Activated naive CD8-positive, alpha-beta T cell treated with anti-CD3 and anti-CD28 coated beads for 36 hours (primary cell): Measurements from ENCODE around the gene INTS3. TPM values are rescaled to one million over a fixed set of nuclear protein-coding genes. Genes with fewer than 3 reads are reported as not detected.
A peak's percentile ranks its signal among the peaks of the same experiment; 100 is the strongest.
"Not testable (repeated sequence)": the region's sequence is repeated elsewhere in the genome, so short reads cannot be mapped to it uniquely, and the experiment has no call there.

Source experiments
- DNase-seq: peaks from one replicate; pipeline ENCODE4 v3.0.0; 2021
- H3K27ac Mint-ChIP-seq: one replicate; pipeline ENCODE4 v1.8.0; 2022; ENCODE audit warnings: mild to moderate bottlenecking, moderate library complexity, mixed read lengths
- H3K27me3 Mint-ChIP-seq: one replicate; pipeline ENCODE4 v1.8.0; 2022; ENCODE audit warnings: mild to moderate bottlenecking, mixed read lengths
- H3K36me3 Mint-ChIP-seq: one replicate; pipeline ENCODE4 v1.8.0; 2021; ENCODE audit warnings: mild to moderate bottlenecking, mixed read lengths
- H3K4me1 Mint-ChIP-seq: one replicate; pipeline ENCODE4 v1.8.0; 2021; ENCODE audit warnings: mixed read lengths
- H3K4me3 Mint-ChIP-seq: one replicate; pipeline ENCODE4 v1.8.0; 2022; ENCODE audit warnings: mild to moderate bottlenecking, moderate library complexity, mixed read lengths
- H3K9me3 Mint-ChIP-seq: one replicate; pipeline ENCODE4 v1.8.0; 2022; ENCODE audit warnings: mixed read lengths
- total RNA-seq, 2 experiments: library from RNA; stranded (reverse); gene quantifications; one replicate each; pipeline ENCODE4 v1.2.3, GENCODE V29; 2021

The INTS3 gene
- total RNA-seq, 2 experiments from 2014 or later, result 47.9 to 48.0 TPM

DNA sequence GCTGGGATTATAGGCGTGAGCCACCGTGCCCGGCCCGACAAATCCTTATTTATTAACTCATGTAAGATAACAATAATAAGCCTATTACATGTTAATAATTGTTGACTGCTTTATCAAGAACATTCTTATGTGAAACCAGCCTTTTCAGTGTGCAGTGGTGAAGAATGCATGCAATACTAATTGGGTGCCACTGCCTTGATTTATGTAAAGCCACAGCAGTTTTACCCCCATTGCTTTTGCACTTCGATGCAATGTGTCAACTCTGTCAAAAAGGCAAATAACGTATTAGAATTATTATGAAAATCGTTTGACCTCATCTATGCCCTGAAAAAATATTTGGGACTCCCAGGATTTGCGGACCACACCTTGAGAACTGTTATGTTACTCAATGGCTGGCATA lies 31.1 kb upstream of the INTS3 start:
- peaks cover 3% of the 10 kb centered on the region for H3K4me1 Mint-ChIP-seq
- DNase-seq, result no peak
- no peaks in the 10 kb centered on the region for H3K27me3 Mint-ChIP-seq
- no peaks in the 10 kb centered on the region for H3K36me3 Mint-ChIP-seq
- no peak overlapping the region for H3K4me3 Mint-ChIP-seq
- no peaks in the 10 kb centered on the region for H3K9me3 Mint-ChIP-seq
- H3K27ac Mint-ChIP-seq, result no peak overlapping the region

DNA sequence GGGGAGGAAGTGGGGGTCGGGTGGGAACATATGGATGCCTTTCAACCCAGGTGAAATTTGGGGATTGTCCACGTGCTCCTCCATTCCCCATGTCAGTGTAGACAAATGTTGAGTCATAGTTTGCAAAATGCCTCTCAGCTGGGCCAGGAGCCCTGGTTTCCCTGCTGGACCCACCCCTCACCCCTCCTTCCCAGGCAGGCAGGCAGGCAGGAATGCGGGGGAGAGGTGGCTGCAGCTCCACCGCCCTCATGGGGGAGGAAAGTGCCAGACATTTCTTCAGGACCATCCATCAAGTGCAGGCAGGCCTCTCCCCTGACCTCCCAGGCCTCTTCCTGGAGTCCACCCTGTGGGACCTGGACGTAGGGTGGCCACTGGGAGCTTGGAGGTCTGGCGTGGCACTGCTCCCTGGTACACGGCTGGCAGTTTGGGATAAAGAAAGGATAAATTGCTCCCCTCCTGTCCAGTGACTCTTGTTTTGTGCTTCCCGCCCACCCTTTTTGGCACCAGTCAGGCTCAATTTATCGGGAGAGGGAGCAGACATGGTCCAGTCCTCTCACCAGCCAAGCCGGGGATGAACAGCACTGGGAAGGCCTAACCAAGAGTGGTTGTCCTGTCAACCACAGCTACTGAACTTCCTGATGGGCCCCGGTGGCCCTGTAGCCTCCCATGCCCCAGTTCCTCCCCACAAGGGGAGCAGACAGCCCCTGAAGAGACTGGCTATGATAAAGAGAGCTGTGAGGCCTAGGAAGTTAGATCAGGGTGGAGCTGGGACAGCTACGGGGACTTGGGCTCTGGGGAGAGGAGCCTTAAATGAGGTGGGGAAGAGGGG lies 30.4 kb upstream of the INTS3 start:
- H3K27me3 Mint-ChIP-seq, result no peaks in the 10 kb centered on the region
- no peaks in the 10 kb centered on the region for H3K9me3 Mint-ChIP-seq
- no peak overlapping the region for H3K4me3 Mint-ChIP-seq
- H3K4me1 Mint-ChIP-seq, result peaks cover 3% of the 10 kb centered on the region
- no peak overlapping the region for H3K27ac Mint-ChIP-seq
- no peaks in the 10 kb centered on the region for H3K36me3 Mint-ChIP-seq
- DNase-seq, result no peak

- H3K27me3 Mint-ChIP-seq, result no peaks in the 10 kb centered on the region
- H3K27ac Mint-ChIP-seq, result no peak overlapping the region
- no peaks in the 10 kb centered on the region for H3K36me3 Mint-ChIP-seq
- no peak overlapping the region for H3K4me3 Mint-ChIP-seq
- H3K4me1 Mint-ChIP-seq, result peaks cover 3% of the 10 kb centered on the region
- no peaks in the 10 kb centered on the region for H3K9me3 Mint-ChIP-seq
- no peak for DNase-seq
Observed at GRCh38 chr1:153698020-153698922, 29.6 kb upstream of the INTS3 start.

GRCh38 chr1:153698923-153699714 lies 28.7 kb upstream of the INTS3 start:
- Mint-ChIP-seq H3K4me1 (peaks cover 3% of the 10 kb centered on the region), H3K9me3 (no peaks in the 10 kb centered on the region), H3K27me3 (no peaks in the 10 kb centered on the region), H3K27ac (no peak overlapping the region), H3K4me3 (no peak overlapping the region), H3K36me3 (no peaks in the 10 kb centered on the region)
- DNase-seq, result no peak

DNA sequence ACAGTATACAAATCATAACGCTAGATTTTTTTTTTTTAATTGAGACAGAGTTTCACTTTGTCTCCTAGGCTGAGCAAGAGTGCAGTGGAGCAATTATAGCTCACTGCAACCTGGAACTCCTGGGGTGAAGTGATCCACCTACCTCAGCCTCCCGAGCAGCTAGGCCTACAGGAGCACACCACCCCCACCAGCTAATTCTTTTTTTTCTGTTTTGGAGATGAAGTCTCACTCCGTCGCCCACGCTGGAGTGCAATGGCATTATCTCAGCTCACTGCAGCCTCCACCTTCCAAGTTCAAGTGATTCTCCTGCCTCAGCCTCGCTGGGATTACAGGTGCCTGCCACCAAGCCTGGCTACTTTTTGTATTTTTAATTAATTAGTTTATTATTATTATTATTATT lies 28.1 kb upstream of the INTS3 start:
- DNase-seq, result no peak
- Mint-ChIP-seq H3K27ac (no peak overlapping the region), H3K27me3 (no peaks in the 10 kb centered on the region), H3K4me1 (peaks cover 3% of the 10 kb centered on the region), H3K9me3 (no peaks in the 10 kb centered on the region), H3K4me3 (no peak overlapping the region), H3K36me3 (no peaks in the 10 kb centered on the region)

DNA sequence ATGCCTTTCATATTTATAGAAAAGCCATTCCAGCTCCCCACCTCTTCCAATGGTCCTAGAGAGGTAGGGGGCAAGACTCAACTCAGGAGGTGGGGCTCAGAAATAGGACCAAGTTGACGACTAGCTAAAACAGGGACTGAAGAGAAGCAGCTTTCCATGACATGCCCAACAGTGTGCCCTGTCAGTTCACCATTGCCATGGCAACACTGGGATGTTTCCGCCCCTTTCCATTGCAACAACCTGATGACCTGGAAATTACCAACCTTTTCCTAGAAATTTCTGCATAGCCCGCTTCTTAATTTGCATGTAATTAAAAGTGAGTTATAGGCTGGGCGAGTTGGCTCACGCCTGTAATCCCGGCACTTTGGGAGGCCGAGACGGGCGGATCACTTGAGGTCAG lies 22.4 kb upstream of the INTS3 start:
- no peak for DNase-seq
- Mint-ChIP-seq H3K4me3 (no peak overlapping the region), H3K36me3 (no peaks in the 10 kb centered on the region), H3K27ac (no peak overlapping the region), H3K4me1 (no peaks in the 10 kb centered on the region), H3K9me3 (no peaks in the 10 kb centered on the region), H3K27me3 (no peaks in the 10 kb centered on the region)

DNA sequence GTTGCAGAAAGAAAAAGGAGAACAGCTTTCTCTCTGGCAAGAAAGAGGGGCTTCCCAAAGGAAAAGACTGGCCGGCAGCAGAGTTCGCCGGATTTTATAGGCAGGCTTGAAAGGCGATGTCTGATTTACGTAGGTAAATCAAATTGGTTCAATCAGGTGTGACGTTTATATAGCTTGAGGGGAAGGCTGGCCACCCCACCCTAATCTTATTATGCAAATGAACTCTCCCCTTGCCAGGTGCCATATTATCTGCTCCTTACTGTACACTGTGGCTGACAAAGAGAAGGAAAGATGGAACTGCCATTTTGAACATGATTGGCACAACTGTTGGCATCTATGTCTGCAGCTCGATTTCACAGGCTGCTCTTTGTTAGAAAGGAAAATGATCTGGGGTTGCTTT lies 16.8 kb upstream of the INTS3 start:
- Mint-ChIP-seq H3K27ac (no peak overlapping the region), H3K4me1 (no peaks in the 10 kb centered on the region), H3K36me3 (no peaks in the 10 kb centered on the region), H3K9me3 (no peaks in the 10 kb centered on the region), H3K27me3 (peaks cover 3% of the 10 kb centered on the region), H3K4me3 (no peak overlapping the region)
- no peak for DNase-seq

- H3K36me3 Mint-ChIP-seq, H3K27ac Mint-ChIP-seq, H3K4me3 Mint-ChIP-seq, H3K9me3 Mint-ChIP-seq, H3K27me3 Mint-ChIP-seq, DNase-seq, H3K4me1 Mint-ChIP-seq: not testable (repeated sequence)
Observed at GRCh38 chr1:153716211-153716610, 11.6 kb upstream of the INTS3 start.

GRCh38 chr1:153717330-153717729 lies 10.5 kb upstream of the INTS3 start:
- H3K36me3 Mint-ChIP-seq, result no peaks in the 10 kb centered on the region
- DNase-seq, result no peak
- peaks cover 3% of the 10 kb centered on the region for H3K27me3 Mint-ChIP-seq
- no peaks in the 10 kb centered on the region for H3K9me3 Mint-ChIP-seq
- no peak overlapping the region for H3K27ac Mint-ChIP-seq
- H3K4me1 Mint-ChIP-seq, result peaks cover 3% of the 10 kb centered on the region
- H3K4me3 Mint-ChIP-seq, result no peak overlapping the region

- no peak overlapping the region for H3K27ac Mint-ChIP-seq
- peaks cover 4% of the 10 kb centered on the region for H3K4me1 Mint-ChIP-seq
- no peak for DNase-seq
- H3K4me3 Mint-ChIP-seq, result no peak overlapping the region
- no peaks in the 10 kb centered on the region for H3K36me3 Mint-ChIP-seq
- no peaks in the 10 kb centered on the region for H3K27me3 Mint-ChIP-seq
- peaks cover 2% of the 10 kb centered on the region for H3K9me3 Mint-ChIP-seq
Observed at GRCh38 chr1:153723687-153724086, 4.2 kb upstream of the INTS3 start.

- H3K36me3 Mint-ChIP-seq, H3K4me3 Mint-ChIP-seq, H3K27me3 Mint-ChIP-seq: not testable (repeated sequence)
Observed at GRCh38 chr1:153724634-153725033, 3.2 kb upstream of the INTS3 start.

GRCh38 chr1:153728305-153729066 lies 636 bp downstream of the INTS3 start:
- Mint-ChIP-seq H3K4me3 (peak overlapping the region; percentile 95), H3K36me3 (peaks cover 19% of the 10 kb centered on the region), H3K27me3 (no peaks in the 10 kb centered on the region), H3K9me3 (peaks cover 2% of the 10 kb centered on the region), H3K4me1 (peaks cover 26% of the 10 kb centered on the region), H3K27ac (peak overlapping the region; percentile 95)
- peak; percentile 31 for DNase-seq

More at GRCh38 chr1:153724634-153725033, 3.2 kb upstream of the INTS3 start:
- peaks cover 13% of the 10 kb centered on the region for H3K4me1 Mint-ChIP-seq
- not testable (repeated sequence) for H3K27ac Mint-ChIP-seq, H3K9me3 Mint-ChIP-seq, DNase-seq

GRCh38 chr1:153730468-153730988 lies 2.7 kb downstream of the INTS3 start:
- Mint-ChIP-seq H3K4me1 (peaks cover 35% of the 10 kb centered on the region), H3K4me3 (peak overlapping the region; percentile 22), H3K27me3 (no peaks in the 10 kb centered on the region), H3K36me3 (peaks cover 21% of the 10 kb centered on the region), H3K27ac (no peak overlapping the region), H3K9me3 (peaks cover 2% of the 10 kb centered on the region)
- DNase-seq, result no peak

GRCh38 chr1:153733970-153734369 lies 6.1 kb downstream of the INTS3 start:
- Mint-ChIP-seq H3K27me3 (no peaks in the 10 kb centered on the region), H3K27ac (no peak overlapping the region), H3K9me3 (no peaks in the 10 kb centered on the region), H3K4me3 (no peak overlapping the region), H3K4me1 (peaks cover 31% of the 10 kb centered on the region), H3K36me3 (peaks cover 19% of the 10 kb centered on the region)
- no peak for DNase-seq
